ENCODE measurements around the gene SLC6A1.

DNA sequence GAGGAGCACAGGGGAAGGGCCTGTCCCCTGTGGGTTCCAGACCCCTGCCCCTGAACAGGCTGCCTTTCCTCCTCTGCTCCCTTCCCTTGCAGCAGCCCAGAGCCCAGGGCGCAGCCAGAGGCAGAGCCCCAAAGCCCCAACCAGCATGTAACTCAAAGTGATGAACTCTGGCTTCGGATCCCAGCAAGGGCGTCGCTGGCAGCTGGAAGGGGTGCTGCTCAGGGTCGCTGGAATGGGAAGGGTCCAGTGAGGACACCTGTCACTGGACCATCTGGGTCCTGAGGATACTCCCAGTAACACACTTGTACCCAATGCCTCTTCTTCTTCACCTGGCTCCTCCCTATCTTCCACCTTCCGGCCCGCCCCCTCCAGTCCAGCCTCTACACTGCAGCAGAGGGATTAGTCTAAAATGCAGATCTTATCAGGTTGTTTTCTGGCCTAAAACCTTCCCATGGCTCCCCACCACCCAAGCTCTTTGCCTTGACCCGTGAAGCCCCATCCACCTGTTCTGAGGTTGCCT is 64.0 kb downstream of the SLC6A1 start:
- TF ChIP-seq, protein P1, sequence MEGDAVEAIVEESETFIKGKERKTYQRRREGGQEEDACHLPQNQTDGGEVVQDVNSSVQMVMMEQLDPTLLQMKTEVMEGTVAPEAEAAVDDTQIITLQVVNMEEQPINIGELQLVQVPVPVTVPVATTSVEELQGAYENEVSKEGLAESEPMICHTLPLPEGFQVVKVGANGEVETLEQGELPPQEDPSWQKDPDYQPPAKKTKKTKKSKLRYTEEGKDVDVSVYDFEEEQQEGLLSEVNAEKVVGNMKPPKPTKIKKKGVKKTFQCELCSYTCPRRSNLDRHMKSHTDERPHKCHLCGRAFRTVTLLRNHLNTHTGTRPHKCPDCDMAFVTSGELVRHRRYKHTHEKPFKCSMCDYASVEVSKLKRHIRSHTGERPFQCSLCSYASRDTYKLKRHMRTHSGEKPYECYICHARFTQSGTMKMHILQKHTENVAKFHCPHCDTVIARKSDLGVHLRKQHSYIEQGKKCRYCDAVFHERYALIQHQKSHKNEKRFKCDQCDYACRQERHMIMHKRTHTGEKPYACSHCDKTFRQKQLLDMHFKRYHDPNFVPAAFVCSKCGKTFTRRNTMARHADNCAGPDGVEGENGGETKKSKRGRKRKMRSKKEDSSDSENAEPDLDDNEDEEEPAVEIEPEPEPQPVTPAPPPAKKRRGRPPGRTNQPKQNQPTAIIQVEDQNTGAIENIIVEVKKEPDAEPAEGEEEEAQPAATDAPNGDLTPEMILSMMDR (IDR thresholded peaks at IDR 0.05), result no peak
- TF ChIP-seq POLR2A (IDR thresholded peaks at IDR 0.05) (no peak), POLR2AphosphoS5 (IDR thresholded peaks at IDR 0.05) (no peak)
